Liver (tissue), 9 donors: ENCODE data around the gene AGPAT4. TPM values are rescaled to one million over a fixed set of nuclear protein-coding genes. Genes with fewer than 3 reads are reported as not detected.

ENCODE experiments used
- DNase-seq: peaks from one replicate; pipeline ENCODE4 v3.0.0-alpha.2; 2017; ENCODE audit warnings: low spot score
- H3K27ac ChIP-seq, 2 donors: one replicate each; pipeline ENCODE4 v1.7.0; 2013; ENCODE audit warnings: inconsistent platforms in 2 of 2, low read length in 2 of 2, control low read depth in 1 of 2, low read depth in 1 of 2, mild to moderate bottlenecking in 1 of 2
- H3K27me3 ChIP-seq, 4 donors: one replicate each; pipeline versions ENCODE4 v1.6.1 to v1.7.0; 2013; ENCODE audit warnings: low read length in 3 of 4, inconsistent platforms in 1 of 4, mild to moderate bottlenecking in 1 of 4, moderate library complexity in 1 of 4; ENCODE audit not compliant: control insufficient read depth in 4 of 4, insufficient read depth in 4 of 4
- H3K36me3 ChIP-seq, 4 donors: one replicate each; pipeline versions ENCODE4 v1.6.1 to v1.7.0; 2013; ENCODE audit warnings: low read length in 3 of 4, mild to moderate bottlenecking in 3 of 4, low read depth in 1 of 4, moderate library complexity in 1 of 4; ENCODE audit not compliant: control insufficient read depth in 4 of 4, insufficient read depth in 3 of 4
- H3K4me1 ChIP-seq, 4 donors: one replicate each; pipeline versions ENCODE4 v1.6.1 to v1.7.0; 2013; ENCODE audit warnings: low read length in 3 of 4, mild to moderate bottlenecking in 3 of 4, moderate library complexity in 1 of 4; ENCODE audit not compliant: control insufficient read depth in 4 of 4, insufficient read depth in 4 of 4
- H3K4me3 ChIP-seq, 3 donors: one replicate each; pipeline versions ENCODE4 v1.6.1 to v1.7.0; 2013; ENCODE audit warnings: low read length in 3 of 3, control low read depth in 1 of 3, low read depth in 1 of 3, mild to moderate bottlenecking in 1 of 3
- H3K9ac ChIP-seq, 2 donors: one replicate each; pipeline ENCODE4 v1.7.0; 2013; ENCODE audit warnings: low read length in 2 of 2, mild to moderate bottlenecking in 2 of 2, moderate library complexity in 2 of 2, control low read depth in 1 of 2, low read depth in 1 of 2
- H3K9me3 ChIP-seq, 4 donors: one replicate each; pipeline versions ENCODE4 v1.6.1 to v1.7.0; 2013; ENCODE audit warnings: low read length in 3 of 4; ENCODE audit not compliant: control insufficient read depth in 4 of 4
- EGR1 ChIP-seq, 2 donors: IDR thresholded peaks; 2 replicates each; pipeline ENCODE4 v1.6.1; 2016 to 2018; ENCODE audit warnings: antibody characterized with exemption in 2 of 2, low read depth in 2 of 2
- FOXA1 ChIP-seq: IDR thresholded peaks from 2 replicates; pipeline ENCODE4 v1.6.1; 2016; ENCODE audit warnings: antibody characterized with exemption
- FOXA2 ChIP-seq: IDR thresholded peaks from 2 replicates; pipeline ENCODE4 v1.6.1; 2016; ENCODE audit warnings: antibody characterized with exemption
- GABPA ChIP-seq, 2 donors: IDR thresholded peaks in 1 of 2; conservative IDR thresholded peaks in 1 of 2; 2 replicates each; pipeline ENCODE4 v1.6.1; 2016; ENCODE audit warnings: antibody characterized with exemption in 2 of 2, mild to moderate bottlenecking in 1 of 2, moderate library complexity in 1 of 2
- HNF4G ChIP-seq: IDR thresholded peaks from 2 replicates; pipeline ENCODE4 v1.6.1; 2016; ENCODE audit warnings: antibody characterized with exemption
- NR2F2 ChIP-seq: IDR thresholded peaks from 2 replicates; pipeline ENCODE4 v1.6.1; 2016; ENCODE audit warnings: antibody characterized with exemption
- RAD21 ChIP-seq, 2 donors: IDR thresholded peaks; 2 replicates each; pipeline ENCODE4 v1.6.1; 2016; ENCODE audit warnings: antibody characterized with exemption in 2 of 2, mild to moderate bottlenecking in 2 of 2
- RXRA ChIP-seq, 2 donors: IDR thresholded peaks; 2 replicates each; pipeline ENCODE4 v1.6.1; 2017 to 2018; ENCODE audit warnings: antibody characterized with exemption in 2 of 2, mild to moderate bottlenecking in 1 of 2
- TAF1 ChIP-seq: conservative IDR thresholded peaks from 2 replicates; pipeline ENCODE4 v1.6.1; 2016; ENCODE audit warnings: antibody characterized with exemption, mild to moderate bottlenecking
- YY1 ChIP-seq: IDR thresholded peaks from 2 replicates; pipeline ENCODE4 v1.6.1; 2016; ENCODE audit warnings: antibody characterized with exemption, mild to moderate bottlenecking
- WGBS: extraction: QIAGEN DNeasy Blood & Tissue Kit; methylation state at CpG from one replicate; pipeline ENCODE4 v1.1.7; 2013; 5-methylcytosine and 5-hydroxymethylcytosine counted together
- polyA plus RNA-seq, 2 donors: library from polyadenylated mRNA; stranded (reverse) in 1 of 2; unstranded in 1 of 2; fragments of 200-250 nt in 1 of 2; fragments of >200 nt in 1 of 2; fragmentation: Nextera tagmentation in 1 of 2; extraction: Ambion mirVana in 1 of 2; gene quantifications; one replicate each; pipeline versions ENCODE4 v1.2.1 to v1.2.3, GENCODE V29; 2013 to 2015
- total RNA-seq, 2 donors: library from RNA; depleted of rRNA; stranded (reverse); fragments of >200 nt; gene quantifications; one replicate each; pipeline ENCODE4 v1.2.3, GENCODE V29; 2014
- TF ChIP-seq, protein P1 (sequence below): IDR thresholded peaks from 2 replicates; pipeline ENCODE4 v1.6.1; 2016; ENCODE audit warnings: antibody characterized with exemption
- TF ChIP-seq, protein P2 (sequence below): IDR thresholded peaks from 2 replicates; pipeline ENCODE4 v1.6.1; 2016; ENCODE audit warnings: antibody characterized with exemption, mild to moderate bottlenecking
- TF ChIP-seq, protein P3 (sequence below): IDR thresholded peaks from 2 replicates; pipeline ENCODE4 v1.6.1; 2016; ENCODE audit warnings: antibody characterized with exemption
- donor health status: healthy.
- donor health status: healthy.
- donor health status: healthy.
- donor health status: healthy.
- donor health status: healthy.

The AGPAT4 gene
- total and polyA plus RNA-seq, 4 donors: 0.44 to 17.5 (median 0.69) TPM

DNA sequence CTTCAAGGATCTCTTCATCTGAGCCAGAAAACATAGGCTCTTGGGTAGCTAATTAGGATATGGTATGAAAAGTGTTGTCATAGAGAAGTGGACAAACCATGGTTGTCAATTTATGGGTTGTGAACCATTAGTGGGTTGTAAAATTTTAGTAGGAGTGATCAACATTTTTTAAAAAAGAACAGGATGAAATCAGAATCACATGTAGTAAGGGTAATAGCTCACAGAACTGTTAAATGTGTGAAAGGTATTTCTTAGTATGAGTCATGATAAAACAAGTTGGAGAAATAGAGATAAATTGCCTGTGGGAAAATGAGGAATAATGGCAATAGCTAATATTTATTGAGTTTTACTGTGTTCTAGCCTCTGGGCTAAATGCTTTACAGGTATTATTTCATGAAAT, 168.9 kb downstream of the AGPAT4 start:
- H3K27ac ChIP-seq: no peak overlapping the region
- TF ChIP-seq FOXA1: no peak
- no peak for TF ChIP-seq YY1
- TF ChIP-seq, protein P1, sequence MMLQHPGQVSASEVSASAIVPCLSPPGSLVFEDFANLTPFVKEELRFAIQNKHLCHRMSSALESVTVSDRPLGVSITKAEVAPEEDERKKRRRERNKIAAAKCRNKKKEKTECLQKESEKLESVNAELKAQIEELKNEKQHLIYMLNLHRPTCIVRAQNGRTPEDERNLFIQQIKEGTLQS: no peak
- TF ChIP-seq HNF4G: no peak
- no peak for TF ChIP-seq NR2F2
- TF ChIP-seq, protein P2, sequence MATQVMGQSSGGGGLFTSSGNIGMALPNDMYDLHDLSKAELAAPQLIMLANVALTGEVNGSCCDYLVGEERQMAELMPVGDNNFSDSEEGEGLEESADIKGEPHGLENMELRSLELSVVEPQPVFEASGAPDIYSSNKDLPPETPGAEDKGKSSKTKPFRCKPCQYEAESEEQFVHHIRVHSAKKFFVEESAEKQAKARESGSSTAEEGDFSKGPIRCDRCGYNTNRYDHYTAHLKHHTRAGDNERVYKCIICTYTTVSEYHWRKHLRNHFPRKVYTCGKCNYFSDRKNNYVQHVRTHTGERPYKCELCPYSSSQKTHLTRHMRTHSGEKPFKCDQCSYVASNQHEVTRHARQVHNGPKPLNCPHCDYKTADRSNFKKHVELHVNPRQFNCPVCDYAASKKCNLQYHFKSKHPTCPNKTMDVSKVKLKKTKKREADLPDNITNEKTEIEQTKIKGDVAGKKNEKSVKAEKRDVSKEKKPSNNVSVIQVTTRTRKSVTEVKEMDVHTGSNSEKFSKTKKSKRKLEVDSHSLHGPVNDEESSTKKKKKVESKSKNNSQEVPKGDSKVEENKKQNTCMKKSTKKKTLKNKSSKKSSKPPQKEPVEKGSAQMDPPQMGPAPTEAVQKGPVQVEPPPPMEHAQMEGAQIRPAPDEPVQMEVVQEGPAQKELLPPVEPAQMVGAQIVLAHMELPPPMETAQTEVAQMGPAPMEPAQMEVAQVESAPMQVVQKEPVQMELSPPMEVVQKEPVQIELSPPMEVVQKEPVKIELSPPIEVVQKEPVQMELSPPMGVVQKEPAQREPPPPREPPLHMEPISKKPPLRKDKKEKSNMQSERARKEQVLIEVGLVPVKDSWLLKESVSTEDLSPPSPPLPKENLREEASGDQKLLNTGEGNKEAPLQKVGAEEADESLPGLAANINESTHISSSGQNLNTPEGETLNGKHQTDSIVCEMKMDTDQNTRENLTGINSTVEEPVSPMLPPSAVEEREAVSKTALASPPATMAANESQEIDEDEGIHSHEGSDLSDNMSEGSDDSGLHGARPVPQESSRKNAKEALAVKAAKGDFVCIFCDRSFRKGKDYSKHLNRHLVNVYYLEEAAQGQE: no peak
- no peak for TF ChIP-seq FOXA2
- no peak for TF ChIP-seq RAD21 (IDR thresholded peaks at IDR 0.05)
- TF ChIP-seq, protein P3, sequence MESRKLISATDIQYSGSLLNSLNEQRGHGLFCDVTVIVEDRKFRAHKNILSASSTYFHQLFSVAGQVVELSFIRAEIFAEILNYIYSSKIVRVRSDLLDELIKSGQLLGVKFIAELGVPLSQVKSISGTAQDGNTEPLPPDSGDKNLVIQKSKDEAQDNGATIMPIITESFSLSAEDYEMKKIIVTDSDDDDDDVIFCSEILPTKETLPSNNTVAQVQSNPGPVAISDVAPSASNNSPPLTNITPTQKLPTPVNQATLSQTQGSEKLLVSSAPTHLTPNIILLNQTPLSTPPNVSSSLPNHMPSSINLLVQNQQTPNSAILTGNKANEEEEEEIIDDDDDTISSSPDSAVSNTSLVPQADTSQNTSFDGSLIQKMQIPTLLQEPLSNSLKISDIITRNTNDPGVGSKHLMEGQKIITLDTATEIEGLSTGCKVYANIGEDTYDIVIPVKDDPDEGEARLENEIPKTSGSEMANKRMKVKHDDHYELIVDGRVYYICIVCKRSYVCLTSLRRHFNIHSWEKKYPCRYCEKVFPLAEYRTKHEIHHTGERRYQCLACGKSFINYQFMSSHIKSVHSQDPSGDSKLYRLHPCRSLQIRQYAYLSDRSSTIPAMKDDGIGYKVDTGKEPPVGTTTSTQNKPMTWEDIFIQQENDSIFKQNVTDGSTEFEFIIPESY: no peak
- no peak for TF ChIP-seq TAF1
- no peak for TF ChIP-seq RXRA (IDR thresholded peaks at IDR 0.05)
- H3K4me1 ChIP-seq: no peaks in the 10 kb centered on the region
- H3K36me3 ChIP-seq: peaks cover 13 to 54% (median 42%) of the 10 kb centered on the region in 4 donors
- H3K27me3 ChIP-seq: no peaks in the 10 kb centered on the region
- H3K4me3 ChIP-seq: no peak overlapping the region
- H3K9ac ChIP-seq: no peak overlapping the region
- DNase-seq: no peak
- H3K9me3 ChIP-seq: no peaks in the 10 kb centered on the region

DNA sequence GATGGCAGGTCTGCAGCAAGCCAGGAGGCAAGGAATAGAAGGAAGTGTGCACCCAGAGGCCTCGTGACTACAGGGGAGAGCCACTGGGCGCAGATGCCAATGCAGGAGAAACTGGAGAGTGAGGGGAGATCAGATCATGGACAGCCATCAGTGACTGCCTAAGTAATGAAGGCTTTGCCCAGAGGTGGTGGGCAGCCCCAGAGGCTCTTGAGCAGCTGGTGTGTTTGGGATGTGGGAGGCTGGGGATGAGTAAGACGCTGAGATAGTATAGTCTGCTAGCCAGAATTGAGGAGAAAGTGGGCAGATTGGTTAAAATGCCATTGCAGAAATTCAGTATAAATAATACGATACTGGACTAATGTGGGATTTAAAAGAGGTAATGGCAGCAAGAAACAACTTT, 170.4 kb downstream of the AGPAT4 start:
- H3K27me3 ChIP-seq: no peaks in the 10 kb centered on the region
- H3K4me1 ChIP-seq: no peaks in the 10 kb centered on the region
- H3K4me3 ChIP-seq: no peak overlapping the region
- no peaks in the 10 kb centered on the region for H3K9me3 ChIP-seq
- no peak overlapping the region for H3K9ac ChIP-seq
- 96% methylated on average over 4 of the region's 4 CpGs for WGBS
- no peak for TF ChIP-seq GABPA (IDR thresholded peaks at IDR 0.05 in 1 of 2, conservative IDR thresholded peaks at IDR 0.05 in 1 of 2)
- TF ChIP-seq, protein P1: no peak
- TF ChIP-seq FOXA1: no peak
- TF ChIP-seq RXRA (IDR thresholded peaks at IDR 0.05): no peak
- TF ChIP-seq EGR1 (IDR thresholded peaks at IDR 0.05; ENCODE audit: low read depth in 2 of 2): no peak
- no peak for TF ChIP-seq YY1
- no peak for TF ChIP-seq HNF4G
- H3K27ac ChIP-seq: no peak overlapping the region
- DNase-seq: no peak
- peaks cover 6 to 53% (median 37%) of the 10 kb centered on the region in 4 donors for H3K36me3 ChIP-seq
